Testis (tissue), 3 donors: ENCODE results near the gene EEIG2. TPM values are rescaled to one million over a fixed set of nuclear protein-coding genes. Genes with fewer than 3 reads are reported as not detected.

Experiments used
- DNase-seq: peaks from one replicate; pipeline ENCODE4 v3.0.0-alpha.2; 2019
- H3K27ac ChIP-seq, 2 donors: fragments of 200-600 bp; sonication (generic); one replicate each; pipeline ENCODE4 v1.5.1; 2019
- H3K27me3 ChIP-seq: fragments of 200-600 bp; sonication (generic); one replicate; pipeline ENCODE4 v1.5.1; 2019
- H3K36me3 ChIP-seq: fragments of 200-600 bp; sonication (generic); one replicate; pipeline ENCODE4 v1.5.1; 2017; ENCODE audit warnings: low read depth; ENCODE audit errors: missing control alignments
- H3K4me1 ChIP-seq: fragments of 200-600 bp; sonication (generic); one replicate; pipeline ENCODE4 v1.5.1; 2019
- H3K4me3 ChIP-seq, 2 donors: fragments of 200-600 bp; sonication (generic); one replicate each; pipeline ENCODE4 v1.5.1; 2017 to 2019
- H3K9me3 ChIP-seq: fragments of 200-600 bp; sonication (generic); one replicate; pipeline ENCODE4 v1.5.1; 2017
- POLR2A ChIP-seq: fragments of 450-650 bp; IDR thresholded peaks from one replicate; pipeline ENCODE4 v1.6.1; 2017; ENCODE audit warnings: antibody characterized with exemption, mild to moderate bottlenecking, moderate library complexity
- WGBS, 2 donors: methylation state at CpG; one replicate each; pipeline ENCODE4 v1.1.5; 2018; 5-methylcytosine and 5-hydroxymethylcytosine counted together
- intact Hi-C: fragments of 100-400 bp; cut with DNase I; formaldehyde crosslinking; loops from one replicate; pipeline ENCODE4 v1.15.1; 2023; ENCODE audit warnings: low total_unique reads
- polyA plus RNA-seq: library from polyadenylated mRNA; stranded (reverse); fragments of 350-450 nt; fragmentation: Illumina TruSeq; extraction: RNeasy Lipid Tissue Mini Kit (QIAGEN cat#74804); gene quantifications from one replicate; pipeline ENCODE4 v1.2.3, GENCODE V29; 2014; ENCODE audit warnings: low read depth, low replicate concordance; ENCODE audit not compliant: insufficient read depth
- total RNA-seq, 2 donors: library from RNA; depleted of rRNA; stranded (reverse); fragments of >200 nt; gene quantifications; one replicate each; pipeline ENCODE4 v1.2.3, GENCODE V29; 2016
- TF ChIP-seq, protein P1 (sequence below), 3 experiments: fragments of 450-650 bp in 2 of 3; fragments of 200-600 bp in 1 of 3; sonication (generic) in 1 of 3; IDR thresholded peaks; one replicate each; pipeline ENCODE4 v1.5.1; 2016 to 2019; ENCODE audit warnings: antibody characterized with exemption in 3 of 3, mild to moderate bottlenecking in 2 of 3, moderate library complexity in 1 of 3

Gene EEIG2
- total and polyA plus RNA-seq, 3 donors from 2014 or later, result 11.6 to 20.6 (median 14.7) TPM

- 0% methylated on average over 17 to 44 of the region's 59 CpGs for WGBS, 2 donors
- intact Hi-C loops, result no loop called here
- peaks cover 5% of the 10 kb centered on the region for H3K4me1 ChIP-seq
- peak overlapping the region; percentile 78 to 80 for H3K27ac ChIP-seq
- H3K4me3 ChIP-seq, result peak overlapping the region; percentile 66 to 79
- TF ChIP-seq, protein P1, sequence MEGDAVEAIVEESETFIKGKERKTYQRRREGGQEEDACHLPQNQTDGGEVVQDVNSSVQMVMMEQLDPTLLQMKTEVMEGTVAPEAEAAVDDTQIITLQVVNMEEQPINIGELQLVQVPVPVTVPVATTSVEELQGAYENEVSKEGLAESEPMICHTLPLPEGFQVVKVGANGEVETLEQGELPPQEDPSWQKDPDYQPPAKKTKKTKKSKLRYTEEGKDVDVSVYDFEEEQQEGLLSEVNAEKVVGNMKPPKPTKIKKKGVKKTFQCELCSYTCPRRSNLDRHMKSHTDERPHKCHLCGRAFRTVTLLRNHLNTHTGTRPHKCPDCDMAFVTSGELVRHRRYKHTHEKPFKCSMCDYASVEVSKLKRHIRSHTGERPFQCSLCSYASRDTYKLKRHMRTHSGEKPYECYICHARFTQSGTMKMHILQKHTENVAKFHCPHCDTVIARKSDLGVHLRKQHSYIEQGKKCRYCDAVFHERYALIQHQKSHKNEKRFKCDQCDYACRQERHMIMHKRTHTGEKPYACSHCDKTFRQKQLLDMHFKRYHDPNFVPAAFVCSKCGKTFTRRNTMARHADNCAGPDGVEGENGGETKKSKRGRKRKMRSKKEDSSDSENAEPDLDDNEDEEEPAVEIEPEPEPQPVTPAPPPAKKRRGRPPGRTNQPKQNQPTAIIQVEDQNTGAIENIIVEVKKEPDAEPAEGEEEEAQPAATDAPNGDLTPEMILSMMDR (IDR thresholded peaks at IDR 0.05), result no peak
- TF ChIP-seq POLR2A, result no peak
- no peaks in the 10 kb centered on the region for H3K9me3 ChIP-seq
- H3K27me3 ChIP-seq, result no peaks in the 10 kb centered on the region
- DNase-seq, result peak; percentile 47
- H3K36me3 ChIP-seq, result no peaks in the 10 kb centered on the region
These were observed 431 bp downstream of the EEIG2 start for GRCh38 chr1:108560189-108560873.

DNA sequence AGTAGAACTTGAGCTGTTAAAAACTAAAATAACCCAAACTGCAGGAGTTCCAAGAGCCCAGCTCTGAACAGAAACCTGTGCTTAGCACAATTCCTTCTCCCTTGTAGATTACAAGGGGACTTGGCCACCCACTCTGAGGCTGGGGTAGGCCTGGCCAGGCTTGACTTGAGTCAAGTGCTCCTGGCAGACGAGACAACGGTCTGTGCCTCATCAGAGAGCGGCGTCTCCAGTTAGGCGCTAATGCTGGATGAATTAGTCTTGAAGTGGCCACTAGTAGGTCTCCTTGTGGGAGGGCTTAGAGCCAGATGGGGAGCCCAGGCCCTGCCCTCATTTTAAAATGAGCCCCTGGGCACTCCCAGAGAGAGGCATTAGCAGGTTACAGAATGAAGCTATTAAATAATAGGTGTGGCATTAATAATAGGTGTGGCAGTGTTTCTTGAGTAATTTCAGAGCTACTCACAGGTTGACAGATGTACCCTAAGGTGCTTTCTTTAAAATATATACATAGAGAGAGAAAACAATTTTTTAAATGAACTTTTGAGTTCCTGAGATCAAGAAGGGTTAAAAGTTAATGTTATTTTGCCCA lies 1.1 kb downstream of the EEIG2 start:
- Histone ChIP-seq H3K4me3 (peak overlapping the region; percentile 66 to 79), H3K9me3 (no peaks in the 10 kb centered on the region), H3K4me1 (peaks cover 5% of the 10 kb centered on the region), H3K36me3 (no peaks in the 10 kb centered on the region), H3K27ac (peak overlapping the region; percentile 78 to 80), H3K27me3 (no peaks in the 10 kb centered on the region)
- no peak for TF ChIP-seq POLR2A
- TF ChIP-seq, protein P1 (IDR thresholded peaks at IDR 0.05), result no peak
- WGBS, 2 donors, result 0 to 4% methylated on average over 5 of the region's 5 CpGs
- intact Hi-C loops, result no loop called here
- DNase-seq, result peak; percentile 71

GRCh38 chr1:108561689-108562326 lies 1.9 kb downstream of the EEIG2 start:
- Histone ChIP-seq H3K9me3 (no peaks in the 10 kb centered on the region), H3K4me1 (peaks cover 5% of the 10 kb centered on the region), H3K36me3 (no peaks in the 10 kb centered on the region), H3K27me3 (no peaks in the 10 kb centered on the region), H3K4me3 (peak overlapping the region in 1 of 2 donors; percentile 79), H3K27ac (peak overlapping the region in 1 of 2 donors; percentile 80)
- TF ChIP-seq, protein P1 (IDR thresholded peaks at IDR 0.05), result peak in 1 of 3 experiments; percentile 35
- TF ChIP-seq POLR2A, result no peak
- intact Hi-C loops, result no loop called here
- WGBS, 2 donors, result 46 to 55% methylated on average over 11 of the region's 11 CpGs
- DNase-seq, result peak; percentile 53

DNA sequence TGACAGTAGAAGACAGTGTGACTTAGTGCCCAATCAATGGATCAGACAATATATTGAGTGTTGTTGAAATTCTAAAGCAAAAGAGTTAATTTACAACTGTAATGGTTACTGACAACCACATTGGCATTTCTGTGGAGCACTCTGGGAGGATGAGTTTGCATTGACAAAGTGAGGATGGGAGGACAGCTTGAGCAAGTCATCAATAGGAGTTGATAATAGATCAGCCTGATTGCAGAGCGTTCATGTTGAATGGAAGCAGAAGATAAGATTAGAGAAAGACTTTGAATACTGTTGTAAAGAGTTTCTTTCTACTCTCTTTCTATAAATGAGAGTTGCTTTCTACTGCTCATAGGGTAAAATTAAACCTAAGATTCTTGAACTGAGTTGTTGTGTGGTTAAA lies 3.9 kb downstream of the EEIG2 start:
- intact Hi-C loops, result no loop called here
- 55 to 75% methylated on average over 1 of the region's 1 CpG for WGBS, 2 donors
- Histone ChIP-seq H3K4me3 (no peak overlapping the region), H3K9me3 (no peaks in the 10 kb centered on the region), H3K4me1 (peaks cover 5% of the 10 kb centered on the region), H3K27ac (no peak overlapping the region), H3K36me3 (no peaks in the 10 kb centered on the region), H3K27me3 (no peaks in the 10 kb centered on the region)
- no peak for TF ChIP-seq POLR2A
- TF ChIP-seq, protein P1 (IDR thresholded peaks at IDR 0.05), result no peak
- no peak for DNase-seq
